H54 (cell line): ENCODE results near the gene HTRA3.
"Not testable (repeated sequence)": the region's sequence is repeated elsewhere in the genome, so short reads cannot be mapped to it uniquely, and the experiment has no call there.

Experiments used
- DNase-seq: peaks from one replicate; pipeline ENCODE4 v3.0.0; 2011; ENCODE audit warnings: low spot score, mixed read lengths; ENCODE audit not compliant: insufficient read length
- FAIRE-seq: peaks from 3 replicates; lab custom pipeline; 2011; peaks lifted over from hg19 to GRCh38; lab: Jason Lieb, UNC
- POLR2A ChIP-seq: IDR thresholded peaks from 2 replicates; pipeline ENCODE4 v1.6.1; 2011; ENCODE audit warnings: low read depth, mild to moderate bottlenecking, low read length

The HTRA3 gene

DNA sequence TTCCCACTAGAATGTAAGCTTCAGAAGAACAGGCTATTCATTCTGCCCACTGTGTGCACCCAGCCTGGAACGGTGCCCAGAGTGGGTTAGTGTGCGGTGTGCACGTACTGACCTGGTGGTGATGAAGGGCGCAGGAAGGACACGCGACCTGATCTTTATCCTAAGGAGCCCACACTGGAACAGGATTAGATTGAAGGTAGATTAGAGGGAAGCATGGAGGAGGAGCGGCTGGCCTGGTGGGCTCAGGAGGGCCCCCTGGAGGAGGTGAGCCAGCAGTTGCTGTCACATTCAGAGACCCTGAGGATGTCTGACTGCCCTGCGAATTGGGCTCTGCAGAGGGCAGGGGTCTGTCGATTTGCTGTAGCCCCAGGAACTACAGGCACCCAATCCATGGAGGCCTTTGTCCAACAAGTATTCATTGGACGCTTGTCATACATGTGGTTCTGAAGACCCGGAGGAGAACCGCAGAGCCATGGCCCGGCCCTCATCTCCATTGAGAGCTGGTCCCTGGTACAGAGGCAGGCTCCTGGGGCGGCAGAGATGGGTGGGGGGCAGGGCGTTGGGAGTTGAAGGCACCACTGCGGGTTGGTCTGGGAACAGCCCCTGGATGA, 73.2 kb downstream of the HTRA3 start:
- DNase-seq (no peak), FAIRE-seq (no peak)
- no peak for TF ChIP-seq POLR2A

DNA sequence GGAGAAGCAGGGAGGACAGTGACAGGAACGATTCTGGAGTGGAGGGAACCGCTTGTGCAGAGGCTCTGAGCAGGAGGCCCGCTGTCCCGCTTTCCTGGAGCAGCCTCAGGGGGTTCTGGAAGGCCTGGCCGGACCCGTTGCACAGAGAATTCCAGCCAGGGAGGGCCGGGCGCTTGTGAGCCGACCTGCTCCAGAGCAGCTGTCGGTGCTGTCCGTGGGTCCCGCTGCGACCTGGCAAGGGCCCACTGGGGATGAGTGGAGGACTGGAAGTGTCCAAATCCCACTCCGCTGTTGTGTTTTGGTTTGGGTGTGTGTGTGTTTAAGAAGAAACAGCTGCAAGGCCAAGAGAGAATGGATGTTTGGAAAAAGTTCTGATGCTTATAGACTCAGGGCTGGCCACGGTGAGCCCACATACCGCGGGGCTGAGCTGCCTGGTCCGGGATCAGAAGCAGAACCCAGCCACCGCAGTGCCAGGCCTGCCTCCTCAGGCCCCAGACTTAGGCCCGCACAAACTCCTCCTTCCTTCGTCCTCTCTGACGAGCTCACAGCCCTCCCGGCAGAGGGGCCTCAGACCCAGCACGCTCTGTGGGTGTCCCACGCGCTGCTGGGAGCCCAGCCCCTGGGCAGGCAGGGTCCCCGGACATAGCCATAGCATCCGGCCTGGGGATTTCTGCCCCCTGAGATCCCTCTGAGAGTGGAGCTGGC, 73.9 kb downstream of the HTRA3 start:
- DNase-seq = no peak
- no peak for TF ChIP-seq POLR2A
- no peak for FAIRE-seq

DNA sequence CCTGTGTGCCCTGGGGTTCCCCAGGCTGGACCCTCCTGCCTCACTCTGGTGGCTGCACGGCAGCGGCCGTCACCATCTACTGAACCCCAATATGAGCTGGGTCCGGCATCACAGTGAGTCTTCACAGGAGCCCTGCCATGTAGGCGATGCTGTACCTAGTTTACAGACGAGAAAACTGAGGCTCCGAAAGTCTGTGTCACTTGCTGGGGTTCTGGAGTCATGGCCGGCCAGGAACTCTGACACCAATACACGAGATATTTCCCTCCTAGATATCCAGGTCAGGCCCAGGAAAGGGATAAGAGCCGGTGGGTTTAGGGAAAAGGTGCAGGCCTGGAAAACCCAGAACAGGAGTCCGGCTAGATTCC, 74.4 kb downstream of the HTRA3 start:
- TF ChIP-seq POLR2A = no peak
- no peak for FAIRE-seq
- DNase-seq = no peak

DNA sequence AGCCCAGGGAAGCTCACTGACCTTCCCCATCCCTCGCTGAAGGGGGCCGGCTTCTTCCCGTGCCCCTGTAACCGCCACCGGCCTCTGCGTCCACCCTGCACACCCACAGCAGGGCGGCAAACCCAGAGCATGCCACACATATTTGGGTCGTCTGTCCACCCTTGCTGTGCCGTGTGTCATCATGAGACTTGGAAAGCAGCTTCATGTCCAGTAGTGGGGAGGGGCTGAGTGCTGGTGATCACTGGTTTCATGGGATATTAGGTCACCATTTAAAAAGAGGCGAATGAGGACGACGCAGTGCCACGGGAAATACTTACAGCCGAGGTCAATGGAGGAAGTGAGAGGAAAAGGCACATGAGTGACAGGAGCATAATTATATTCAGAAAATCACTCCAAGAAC, 74.8 kb downstream of the HTRA3 start:
- no peak for TF ChIP-seq POLR2A
- DNase-seq (no peak), FAIRE-seq (no peak)

DNA sequence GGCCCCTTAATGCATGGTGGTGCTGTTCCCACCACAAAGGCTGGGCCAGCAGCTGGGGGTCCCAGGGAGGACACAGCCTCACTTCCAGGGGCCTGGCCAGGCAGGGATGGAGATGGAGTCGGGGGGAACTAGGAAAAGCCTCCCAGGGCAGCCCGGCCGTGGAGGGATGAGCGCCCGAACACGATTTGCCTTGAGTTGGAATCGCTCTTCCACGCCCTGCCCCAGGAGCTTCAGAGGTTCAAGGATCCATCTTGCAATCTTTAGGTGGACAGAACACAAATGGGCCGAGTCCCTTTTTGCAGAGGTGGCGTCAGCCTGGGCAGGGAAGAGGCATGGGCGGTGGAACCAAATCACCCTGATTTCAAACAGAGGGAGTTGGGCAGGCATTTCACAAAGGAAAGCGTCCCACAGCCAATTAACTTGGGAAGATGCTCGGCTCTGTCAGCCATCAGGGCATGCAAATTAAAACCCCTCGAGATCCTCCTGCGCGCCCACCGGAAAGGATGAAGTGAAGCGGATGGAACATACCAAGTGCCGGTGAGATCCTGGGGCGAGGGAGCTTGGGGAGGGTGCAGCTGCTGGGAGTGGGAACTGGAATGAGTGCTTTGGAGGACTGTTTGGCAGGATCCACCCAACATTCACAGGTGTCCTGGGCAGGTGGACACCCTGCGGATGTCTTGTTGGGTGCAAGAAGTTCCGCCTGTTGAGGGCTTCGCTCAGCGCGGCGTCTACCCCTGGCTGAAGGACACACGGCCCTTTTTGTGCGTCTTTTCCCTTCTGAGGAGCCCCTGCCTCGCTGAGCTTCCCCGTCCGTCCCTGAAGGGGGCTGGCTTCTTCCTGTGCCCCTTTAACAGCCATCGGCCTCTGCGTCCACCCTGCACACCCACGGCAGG, 75.7 kb downstream of the HTRA3 start:
- no peak for TF ChIP-seq POLR2A
- DNase-seq = no peak
- no peak for FAIRE-seq

DNA sequence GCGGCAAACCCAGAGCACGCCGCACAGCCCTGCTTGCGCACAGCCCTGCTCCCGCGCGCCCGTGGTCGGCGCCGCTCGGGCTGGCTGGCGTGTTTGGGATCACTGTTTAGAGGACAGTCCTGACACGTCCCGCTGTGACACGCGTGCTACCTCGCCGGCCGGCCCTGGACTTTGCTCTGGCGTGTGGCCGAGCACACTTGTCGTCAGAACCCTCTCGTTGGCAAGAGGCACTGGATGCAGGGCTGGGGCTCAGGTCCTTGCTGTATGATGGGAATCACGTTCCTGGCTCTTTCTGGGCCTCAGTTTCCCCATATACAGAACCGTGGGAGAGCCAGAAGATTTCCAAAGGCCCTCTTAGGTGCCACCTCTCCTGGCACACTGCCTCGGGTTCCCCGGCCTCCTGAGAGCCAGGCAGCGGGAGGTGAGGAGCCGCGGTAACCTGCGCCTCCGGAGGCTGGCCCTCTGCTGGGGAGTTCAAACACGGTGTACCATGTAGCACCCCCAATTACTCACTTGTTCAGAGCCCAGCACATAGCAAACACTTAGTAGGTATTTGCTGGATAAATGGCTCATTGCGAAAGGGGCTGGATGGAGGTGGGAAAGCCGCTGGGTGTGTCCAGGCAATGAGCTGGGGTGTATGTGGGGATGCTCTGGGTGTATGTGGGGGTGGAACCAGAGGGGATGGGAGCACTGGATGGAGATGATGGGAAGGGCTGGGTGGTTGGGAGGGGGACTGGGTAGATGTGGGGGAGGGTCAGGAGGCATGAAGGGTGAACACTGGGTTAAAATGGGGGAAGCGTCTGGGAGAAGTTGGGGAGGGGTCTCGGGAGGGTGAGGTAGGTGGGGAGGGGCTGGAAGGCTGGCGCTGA, 76.6 kb downstream of the HTRA3 start:
- TF ChIP-seq POLR2A = no peak
- DNase-seq = no peak
- FAIRE-seq = no peak

DNA sequence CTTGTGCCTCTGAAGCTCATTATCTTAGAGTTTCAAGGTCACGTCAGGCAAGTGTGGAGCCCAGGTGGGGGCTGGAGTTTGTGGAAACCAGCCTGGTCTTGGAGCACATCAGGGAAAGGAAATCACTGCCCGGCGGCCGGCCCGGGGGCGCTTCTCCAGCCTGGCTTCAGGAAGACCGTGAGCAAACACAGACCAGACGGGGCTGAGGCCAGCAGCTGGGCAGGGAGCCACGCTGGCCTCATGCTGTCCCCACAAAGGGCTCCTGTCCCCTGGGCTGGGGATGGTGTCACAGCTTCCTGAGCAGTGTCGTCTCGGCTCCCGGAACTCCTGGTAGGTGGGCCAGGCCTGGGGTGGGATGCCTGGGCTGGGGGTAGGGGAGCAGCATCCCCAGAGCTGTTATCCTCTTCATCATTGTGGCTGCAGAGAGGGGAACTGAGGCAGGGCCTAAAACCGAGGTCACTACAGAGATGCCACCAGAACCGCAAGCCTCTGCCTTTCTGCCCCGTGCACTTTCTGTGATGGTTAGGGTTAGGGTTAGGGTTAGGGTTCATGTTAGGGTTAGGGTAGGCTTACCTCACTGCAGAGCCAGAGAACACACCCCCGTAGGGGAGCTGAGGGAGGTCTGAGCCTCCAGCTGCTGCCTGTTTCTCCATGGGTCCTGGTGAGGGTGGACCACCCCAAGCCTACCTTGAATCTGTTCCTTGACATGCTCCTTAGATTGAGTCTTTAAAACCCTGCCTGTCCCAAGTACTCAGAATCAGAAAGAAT, 77.5 kb downstream of the HTRA3 start:
- FAIRE-seq (no peak), DNase-seq (no peak)
- no peak for TF ChIP-seq POLR2A

DNA sequence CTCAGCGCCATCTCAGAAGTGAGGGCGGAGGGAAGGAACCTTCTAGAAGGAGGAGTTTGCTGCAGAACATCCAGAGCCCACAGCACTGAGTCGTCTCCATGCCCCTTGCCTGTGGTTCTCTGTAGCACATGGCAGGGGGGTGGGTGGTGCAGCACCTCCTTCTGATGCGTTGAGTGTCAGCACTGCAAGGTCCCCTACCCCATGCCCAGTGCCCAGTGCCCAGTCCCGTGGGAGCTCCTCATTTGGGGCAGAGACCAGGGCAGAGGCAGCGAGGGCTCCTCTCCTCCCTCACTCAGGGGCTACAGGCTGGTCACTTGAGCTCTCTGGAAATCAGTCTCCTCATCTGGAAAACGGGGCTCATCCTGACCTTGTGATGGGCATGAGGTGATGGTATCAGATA, 78.1 kb downstream of the HTRA3 start:
- no peak for FAIRE-seq
- no peak for TF ChIP-seq POLR2A
- DNase-seq = no peak

DNA sequence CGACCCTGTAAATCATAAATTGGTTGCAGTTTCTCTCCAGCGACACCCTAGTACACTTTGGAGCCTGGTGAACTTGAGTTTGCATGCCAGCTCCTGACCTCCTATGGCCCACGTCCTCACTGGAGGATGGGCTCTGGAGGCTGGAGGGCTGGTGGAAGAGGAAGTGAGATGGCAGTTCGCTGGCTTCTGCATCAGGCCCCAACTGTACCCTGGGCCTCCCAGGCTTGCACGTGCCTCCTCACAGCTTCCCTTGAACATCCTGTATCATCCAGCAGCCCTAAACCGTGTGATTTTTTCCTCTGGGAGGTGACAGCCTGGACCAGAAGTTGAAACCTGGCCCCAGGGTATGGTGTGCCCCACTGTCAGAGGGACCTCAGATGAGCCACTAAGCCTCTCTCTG, 78.5 kb downstream of the HTRA3 start:
- DNase-seq (no peak), FAIRE-seq (no peak)
- TF ChIP-seq POLR2A = no peak

DNA sequence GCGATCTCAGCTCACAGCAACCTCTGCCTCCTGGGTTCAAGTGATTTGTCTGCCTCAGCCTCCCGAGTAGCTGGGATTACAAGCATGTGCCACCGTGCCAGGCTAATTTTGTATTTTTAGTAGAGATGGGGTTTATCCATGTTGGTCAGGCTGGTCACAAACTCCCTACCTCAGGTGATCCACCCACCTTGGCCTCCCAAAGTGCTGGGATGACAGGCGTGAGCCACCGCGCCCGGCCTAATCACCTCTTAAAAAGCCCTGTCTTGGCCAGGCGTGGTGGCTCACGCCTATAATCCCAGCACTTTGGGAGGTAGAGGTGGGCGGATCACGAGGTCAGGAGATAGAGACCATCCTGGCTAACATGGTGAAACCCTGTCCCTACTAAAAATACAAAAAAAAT, 79.7 kb downstream of the HTRA3 start:
- DNase-seq, FAIRE-seq: not testable (repeated sequence)

DNA sequence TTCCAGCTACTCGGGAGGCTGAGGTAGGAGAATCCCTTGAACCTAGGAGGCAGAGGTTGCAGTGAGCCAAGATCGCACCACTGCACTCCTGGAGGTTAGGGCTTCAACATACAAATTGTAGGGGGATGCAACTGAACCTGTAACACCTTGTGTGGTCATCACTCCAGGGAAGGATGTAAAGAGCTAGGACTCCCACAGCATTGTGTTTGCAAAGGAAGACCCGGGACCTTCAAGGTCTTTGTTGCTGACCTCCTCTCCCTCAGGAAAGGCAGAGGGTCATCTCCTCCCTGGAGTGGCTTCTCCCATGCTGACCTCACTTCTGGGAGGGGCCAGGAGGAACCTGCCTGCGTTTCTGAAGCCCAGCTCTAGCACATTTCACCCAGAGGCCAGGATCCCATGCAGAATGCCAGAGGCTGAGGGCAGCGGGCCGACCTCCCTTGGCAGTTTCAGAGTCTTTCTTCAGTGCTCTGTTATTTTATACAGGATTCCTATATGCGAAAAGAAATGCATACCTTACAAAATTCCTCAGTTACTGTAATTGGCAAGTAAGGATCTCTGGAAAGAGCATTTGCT, 80.2 kb downstream of the HTRA3 start:
- no peak for FAIRE-seq
- TF ChIP-seq POLR2A = no peak
- DNase-seq = no peak

DNA sequence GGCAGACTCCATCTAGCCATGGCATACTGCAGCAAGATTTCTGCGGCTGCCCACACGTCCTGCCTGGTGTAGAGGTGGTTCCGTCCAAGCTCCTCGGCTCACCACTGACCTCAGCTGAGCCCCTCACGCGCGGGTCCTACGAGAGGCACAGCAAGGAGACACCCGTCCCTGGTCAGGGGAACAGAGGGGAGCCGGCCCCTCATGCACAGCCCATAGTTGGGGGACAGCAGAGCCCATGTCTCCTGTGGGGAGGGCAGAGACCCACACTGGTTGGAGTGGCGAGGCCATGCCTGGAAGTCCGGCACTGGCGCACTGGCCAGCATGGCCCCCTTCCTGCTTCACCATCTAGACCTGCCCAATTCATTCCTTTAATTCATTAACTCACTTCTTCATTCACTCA, 80.8 kb downstream of the HTRA3 start:
- FAIRE-seq (no peak), DNase-seq (no peak)
- TF ChIP-seq POLR2A = no peak
